Spleen (tissue), 11 donors: ENCODE measurements around the gene FBXL17. TPM values are rescaled to one million over a fixed set of nuclear protein-coding genes. Genes with fewer than 3 reads are reported as not detected.

Experiments used
- DNase-seq: peaks from one replicate; pipeline ENCODE4 v3.0.0-alpha.2; 2020
- H3K27ac ChIP-seq, 8 donors: fragments of 200-600 bp; sonication (generic) in 7 of 8; 1 replicate in 4 of 8; 2 replicates in 4 of 8; pipeline versions ENCODE4 v1.5.0 to v1.8.0; 2016 to 2021; ENCODE audit warnings: inconsistent platforms in 4 of 8, mild to moderate bottlenecking in 4 of 8, moderate library complexity in 1 of 8
- H3K27me3 ChIP-seq, 7 donors: fragments of 200-600 bp; sonication (generic) in 6 of 7; replicated peaks in 1 of 7; 1 replicate in 4 of 7; 2 replicates in 3 of 7; pipeline versions ENCODE4 v1.5.0 to v1.8.0; 2016 to 2021; ENCODE audit warnings: inconsistent platforms in 3 of 7, mild to moderate bottlenecking in 1 of 7
- H3K36me3 ChIP-seq, 6 donors: fragments of 200-600 bp; sonication (generic) in 5 of 6; 1 replicate in 4 of 6; 2 replicates in 2 of 6; pipeline versions ENCODE4 v1.5.0 to v1.8.0; 2016 to 2021; ENCODE audit warnings: inconsistent platforms in 2 of 6
- H3K4me1 ChIP-seq, 6 donors: fragments of 200-600 bp; sonication (generic) in 5 of 6; 1 replicate in 3 of 6; 2 replicates in 3 of 6; pipeline versions ENCODE4 v1.5.0 to v1.8.0; 2016 to 2021; ENCODE audit warnings: inconsistent platforms in 3 of 6
- H3K4me3 ChIP-seq, 8 donors: fragments of 200-600 bp; sonication (generic) in 7 of 8; 1 replicate in 4 of 8; 2 replicates in 4 of 8; pipeline versions ENCODE4 v1.5.0 to v1.8.0; 2016 to 2021; ENCODE audit warnings: inconsistent platforms in 4 of 8, mild to moderate bottlenecking in 4 of 8, moderate library complexity in 2 of 8
- H3K9me3 ChIP-seq, 8 donors: fragments of 200-600 bp; sonication (generic) in 7 of 8; 1 replicate in 4 of 8; 2 replicates in 4 of 8; pipeline versions ENCODE4 v1.5.0 to v1.8.0; 2016 to 2021; ENCODE audit warnings: inconsistent platforms in 4 of 8
- POLR2A ChIP-seq, 3 donors: fragments of 450-650 bp; IDR thresholded peaks; one replicate each; pipeline ENCODE4 v1.5.1; 2017; ENCODE audit warnings: antibody characterized with exemption in 3 of 3, mild to moderate bottlenecking in 1 of 3
- POLR2AphosphoS5 ChIP-seq, 3 donors: sonication (generic); formaldehyde crosslinking; IDR thresholded peaks; one replicate each; pipeline ENCODE4 v1.5.1; 2017; ENCODE audit warnings: antibody characterized with exemption in 3 of 3
- WGBS, 5 donors: extraction: QIAGEN DNeasy Blood & Tissue Kit in 3 of 5; methylation state at CpG; one replicate each; pipeline versions ENCODE4 v1.1.5 to v1.1.7; 2013 to 2018; 5-methylcytosine and 5-hydroxymethylcytosine counted together
- intact Hi-C: fragments of 100-400 bp; cut with DNase I; formaldehyde crosslinking; loops from one replicate; pipeline ENCODE4 v1.15.0; 2023; ENCODE audit warnings: low total_unique reads
- polyA plus RNA-seq, 3 donors: library from polyadenylated mRNA; stranded (reverse); fragments of 200-250 nt; gene quantifications; one replicate each; pipeline ENCODE4 v1.2.1, GENCODE V29; 2013
- total RNA-seq, 7 donors: library from RNA; depleted of rRNA in 3 of 7; stranded (reverse); fragments of >200 nt in 3 of 7; fragmentation: NEBNext Ultra II Directional in 4 of 7; extraction: Animal tissue kit (Norgen Biotek cat#: 25700) in 4 of 7; gene quantifications; one replicate each; pipeline versions ENCODE4 v1.1.0 to v1.2.1, GENCODE V29; 2016 to 2021
- TF ChIP-seq, protein P1 (sequence below), 11 experiments: fragments of 200-600 bp in 7 of 11; fragments of 450-650 bp in 4 of 11; sonication (generic) in 4 of 11; IDR thresholded peaks in 8 of 11; conservative IDR thresholded peaks in 3 of 11; 1 replicate in 7 of 11; 2 replicates in 4 of 11; pipeline versions ENCODE4 v1.4.0 to v1.8.0; 2016 to 2021; ENCODE audit warnings: antibody characterized with exemption in 11 of 11, inconsistent platforms in 4 of 11, mild to moderate bottlenecking in 1 of 11
- donor health status: healthy with polysubstance abuse.
- donor health status: DM: no; HTN: no; CAD: no; lungs with moderate emphysema.
- donor health status: DM: no; HTN: no; CAD: no.
- donor health status: Bipolar disorder and iron deficiency.
- donor health status: healthy.
- donor health status: DM: no; HTN: no; CAD: no.
- donor health status: DM: yes; HTN: yes; CAD: no.

FBXL17 gene
- total and polyA plus RNA-seq, 10 donors, result 5.1 to 39.9 (median 21.8) TPM

DNA sequence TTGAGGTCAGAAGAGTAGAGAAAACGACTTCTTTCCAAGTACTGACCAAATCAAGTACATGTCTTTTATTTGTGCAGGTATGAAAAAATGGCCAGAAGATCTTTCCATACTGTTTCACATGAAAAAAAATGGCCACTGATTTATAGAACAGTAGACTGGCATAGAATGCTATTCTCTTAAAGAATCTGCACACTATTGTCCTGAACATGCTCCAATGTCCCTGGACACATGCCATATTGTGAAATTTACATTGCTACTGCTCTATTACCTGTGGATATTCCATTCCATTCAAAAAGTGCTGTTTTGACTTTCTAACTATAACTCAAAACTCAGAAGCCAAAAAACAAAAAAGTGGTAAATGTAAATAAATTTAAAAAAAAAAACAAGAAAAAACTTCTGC is 60.6 kb downstream of the FBXL17 start:
- TF ChIP-seq POLR2A (IDR thresholded peaks at IDR 0.05) (no peak), POLR2AphosphoS5 (IDR thresholded peaks at IDR 0.05) (no peak)
- TF ChIP-seq, protein P1, sequence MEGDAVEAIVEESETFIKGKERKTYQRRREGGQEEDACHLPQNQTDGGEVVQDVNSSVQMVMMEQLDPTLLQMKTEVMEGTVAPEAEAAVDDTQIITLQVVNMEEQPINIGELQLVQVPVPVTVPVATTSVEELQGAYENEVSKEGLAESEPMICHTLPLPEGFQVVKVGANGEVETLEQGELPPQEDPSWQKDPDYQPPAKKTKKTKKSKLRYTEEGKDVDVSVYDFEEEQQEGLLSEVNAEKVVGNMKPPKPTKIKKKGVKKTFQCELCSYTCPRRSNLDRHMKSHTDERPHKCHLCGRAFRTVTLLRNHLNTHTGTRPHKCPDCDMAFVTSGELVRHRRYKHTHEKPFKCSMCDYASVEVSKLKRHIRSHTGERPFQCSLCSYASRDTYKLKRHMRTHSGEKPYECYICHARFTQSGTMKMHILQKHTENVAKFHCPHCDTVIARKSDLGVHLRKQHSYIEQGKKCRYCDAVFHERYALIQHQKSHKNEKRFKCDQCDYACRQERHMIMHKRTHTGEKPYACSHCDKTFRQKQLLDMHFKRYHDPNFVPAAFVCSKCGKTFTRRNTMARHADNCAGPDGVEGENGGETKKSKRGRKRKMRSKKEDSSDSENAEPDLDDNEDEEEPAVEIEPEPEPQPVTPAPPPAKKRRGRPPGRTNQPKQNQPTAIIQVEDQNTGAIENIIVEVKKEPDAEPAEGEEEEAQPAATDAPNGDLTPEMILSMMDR (IDR thresholded peaks at IDR 0.05 in 8 of 11, conservative IDR thresholded peaks at IDR 0.05 in 3 of 11), result no peak
- Histone ChIP-seq H3K27me3 (no peaks in the 10 kb centered on the region), H3K4me1 (no peaks in the 10 kb centered on the region), H3K4me3 (no peak overlapping the region), H3K9me3 (no peaks in the 10 kb centered on the region), H3K27ac (peak overlapping the region in 1 of 8 donors; percentile 7), H3K36me3 (peaks cover 0 to under 1% (median 0%) of the 10 kb centered on the region in 6 donors)
- 85 to 94% (median 90%) methylated on average over 1 of the region's 1 CpG for WGBS, 5 donors
- no peak for DNase-seq
- intact Hi-C loops, result no loop called here

DNA sequence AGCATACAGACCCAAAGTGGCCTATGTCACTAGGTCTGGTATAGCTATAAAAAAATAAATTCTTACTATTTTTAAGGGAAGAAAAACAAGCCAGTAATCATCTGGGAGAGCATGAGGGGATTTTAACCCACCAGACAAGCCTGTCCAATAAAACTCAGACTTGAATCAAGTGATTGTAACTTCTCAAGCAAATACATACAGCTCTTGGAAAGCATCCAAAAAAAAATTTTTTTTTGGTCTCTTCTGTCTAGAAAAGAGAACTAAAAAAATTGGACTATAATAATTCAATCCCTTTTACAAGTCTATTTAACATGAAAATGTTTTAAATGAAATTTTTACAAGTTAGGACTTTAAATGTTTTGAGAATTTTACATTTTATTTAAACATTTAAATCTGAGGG is 61.7 kb downstream of the FBXL17 start:
- intact Hi-C loops, result no loop called here
- no peaks in the 10 kb centered on the region for H3K4me1 ChIP-seq
- H3K9me3 ChIP-seq, result no peaks in the 10 kb centered on the region
- no peak overlapping the region for H3K4me3 ChIP-seq
- no peaks in the 10 kb centered on the region for H3K36me3 ChIP-seq
- DNase-seq, result no peak
- H3K27ac ChIP-seq, result no peak overlapping the region
- no peaks in the 10 kb centered on the region for H3K27me3 ChIP-seq
- TF ChIP-seq, protein P1 (IDR thresholded peaks at IDR 0.05 in 8 of 11, conservative IDR thresholded peaks at IDR 0.05 in 3 of 11), result no peak
- TF ChIP-seq POLR2A (IDR thresholded peaks at IDR 0.05) (no peak), POLR2AphosphoS5 (IDR thresholded peaks at IDR 0.05) (no peak)

DNA sequence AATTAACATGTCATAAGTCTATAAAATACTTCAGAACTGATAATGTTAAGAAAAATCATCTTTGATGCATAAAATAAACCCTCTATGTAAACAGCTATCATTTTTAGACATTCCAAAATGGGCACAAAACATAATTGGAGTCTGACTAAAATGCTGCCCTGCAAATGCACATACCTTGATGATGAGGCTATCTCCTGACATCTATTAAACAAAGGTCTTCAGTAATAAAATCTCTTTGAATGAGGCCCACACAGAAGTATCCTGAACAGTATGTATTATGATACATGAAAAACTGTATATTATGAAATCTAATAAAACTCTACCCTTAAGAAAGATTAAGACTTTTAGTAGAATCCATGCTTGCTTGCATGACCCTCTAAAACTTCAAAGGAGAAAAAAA is 66.1 kb downstream of the FBXL17 start:
- no peak for TF ChIP-seq POLR2AphosphoS5 (IDR thresholded peaks at IDR 0.05)
- TF ChIP-seq POLR2A (IDR thresholded peaks at IDR 0.05), result no peak
- TF ChIP-seq, protein P1 (IDR thresholded peaks at IDR 0.05 in 8 of 11, conservative IDR thresholded peaks at IDR 0.05 in 3 of 11), result no peak
- Histone ChIP-seq H3K36me3 (peaks cover 0 to 6% (median 0%) of the 10 kb centered on the region in 6 donors), H3K27me3 (no peaks in the 10 kb centered on the region), H3K27ac (no peak overlapping the region), H3K9me3 (no peaks in the 10 kb centered on the region), H3K4me3 (no peak overlapping the region), H3K4me1 (no peaks in the 10 kb centered on the region)
- intact Hi-C loops, result no loop called here
- DNase-seq, result no peak

DNA sequence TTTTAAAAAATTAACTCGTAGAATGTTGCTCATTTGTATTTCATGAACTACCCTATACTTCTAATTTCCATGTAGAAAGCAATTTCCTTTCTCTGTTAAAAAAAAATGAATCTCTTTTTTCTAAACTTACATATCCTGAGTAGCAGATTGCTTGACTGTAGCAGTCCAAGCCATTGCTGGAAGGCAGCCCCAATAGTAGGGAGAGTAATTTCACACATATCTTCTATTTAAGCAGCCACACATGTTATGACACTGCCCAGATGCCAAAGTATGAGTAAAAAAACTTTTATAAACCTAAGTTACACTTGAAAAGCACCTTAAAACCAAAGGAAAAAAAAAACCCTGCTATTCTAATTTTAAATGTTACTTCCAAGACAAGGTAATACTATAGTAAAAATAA is 69.6 kb downstream of the FBXL17 start:
- DNase-seq, result no peak
- Histone ChIP-seq H3K27me3 (no peaks in the 10 kb centered on the region), H3K36me3 (peaks cover 0 to 9% (median 0%) of the 10 kb centered on the region in 6 donors), H3K9me3 (no peaks in the 10 kb centered on the region), H3K4me1 (no peaks in the 10 kb centered on the region), H3K27ac (no peak overlapping the region), H3K4me3 (no peak overlapping the region)
- TF ChIP-seq, protein P1 (IDR thresholded peaks at IDR 0.05 in 8 of 11, conservative IDR thresholded peaks at IDR 0.05 in 3 of 11), result no peak
- WGBS, 5 donors, result 87 to 96% (median 94%) methylated on average over 1 of the region's 1 CpG
- intact Hi-C loops, result no loop called here
